Left lung (tissue), 10 donors: ENCODE measurements around the gene PEX10. TPM values are rescaled to one million over a fixed set of nuclear protein-coding genes. Genes with fewer than 3 reads are reported as not detected.

Source experiments
- ATAC-seq: fragments of 200-7000 bp; cut with Tn5 transposase; one replicate; pipeline ENCODE4 v1.9.1; 2020; ENCODE audit warnings: moderate library complexity
- DNase-seq, 4 donors: peaks; one replicate each; pipeline ENCODE4 v3.0.0-alpha.2; 2013 to 2020
- H3K27ac ChIP-seq, 2 donors: fragments of 200-600 bp; sonication (generic) in 1 of 2; one replicate each; pipeline versions ENCODE4 v1.5.0 to v1.8.0; 2020 to 2021
- H3K27me3 ChIP-seq, 2 donors: fragments of 200-600 bp; sonication (generic) in 1 of 2; one replicate each; pipeline versions ENCODE4 v1.5.0 to v1.8.0; 2020 to 2021
- H3K36me3 ChIP-seq, 2 donors: fragments of 200-600 bp; sonication (generic) in 1 of 2; one replicate each; pipeline versions ENCODE4 v1.5.0 to v1.8.0; 2020 to 2021
- H3K4me1 ChIP-seq, 2 donors: fragments of 200-600 bp; one replicate each; pipeline ENCODE4 v1.8.0; 2021
- H3K4me3 ChIP-seq, 2 donors: fragments of 200-600 bp; sonication (generic) in 1 of 2; one replicate each; pipeline versions ENCODE4 v1.5.0 to v1.8.0; 2020 to 2021; ENCODE audit warnings: mild to moderate bottlenecking in 1 of 2
- H3K9me3 ChIP-seq, 2 donors: fragments of 200-600 bp; sonication (generic) in 1 of 2; one replicate each; pipeline versions ENCODE4 v1.5.0 to v1.8.0; 2020 to 2021
- intact Hi-C, 2 donors: fragments of 100-400 bp; cut with DNase I; formaldehyde crosslinking; loops; one replicate each; pipeline versions ENCODE4 v1.11.2 to v1.14.2; 2022
- polyA plus RNA-seq, 6 donors: library from polyadenylated mRNA; unstranded; fragments of 120-200 nt; gene quantifications; one replicate each; pipeline ENCODE4 v1.2.1, GENCODE V29; 2013; ENCODE audit not compliant: insufficient read length in 6 of 6
- total RNA-seq, 2 donors: library from RNA; stranded (reverse); fragmentation: NEBNext Ultra II Directional; extraction: Animal tissue kit (Norgen Biotek cat#: 25700); gene quantifications; one replicate each; pipeline ENCODE4 v1.2.1, GENCODE V29; 2021
- TF ChIP-seq, protein P1 (sequence below), 2 donors: fragments of 200-600 bp; sonication (generic) in 1 of 2; IDR thresholded peaks; one replicate each; pipeline versions ENCODE4 v1.5.0 to v1.8.0; 2021; ENCODE audit warnings: antibody characterized with exemption in 2 of 2
- donor health status: DM: no; HTN: yes; CAD: no.
- donor health status: DM: no; HTN: no; CAD: no.

The PEX10 gene
- total and polyA plus RNA-seq, 8 donors, result 14.3 to 22.9 (median 17.4) TPM

DNA sequence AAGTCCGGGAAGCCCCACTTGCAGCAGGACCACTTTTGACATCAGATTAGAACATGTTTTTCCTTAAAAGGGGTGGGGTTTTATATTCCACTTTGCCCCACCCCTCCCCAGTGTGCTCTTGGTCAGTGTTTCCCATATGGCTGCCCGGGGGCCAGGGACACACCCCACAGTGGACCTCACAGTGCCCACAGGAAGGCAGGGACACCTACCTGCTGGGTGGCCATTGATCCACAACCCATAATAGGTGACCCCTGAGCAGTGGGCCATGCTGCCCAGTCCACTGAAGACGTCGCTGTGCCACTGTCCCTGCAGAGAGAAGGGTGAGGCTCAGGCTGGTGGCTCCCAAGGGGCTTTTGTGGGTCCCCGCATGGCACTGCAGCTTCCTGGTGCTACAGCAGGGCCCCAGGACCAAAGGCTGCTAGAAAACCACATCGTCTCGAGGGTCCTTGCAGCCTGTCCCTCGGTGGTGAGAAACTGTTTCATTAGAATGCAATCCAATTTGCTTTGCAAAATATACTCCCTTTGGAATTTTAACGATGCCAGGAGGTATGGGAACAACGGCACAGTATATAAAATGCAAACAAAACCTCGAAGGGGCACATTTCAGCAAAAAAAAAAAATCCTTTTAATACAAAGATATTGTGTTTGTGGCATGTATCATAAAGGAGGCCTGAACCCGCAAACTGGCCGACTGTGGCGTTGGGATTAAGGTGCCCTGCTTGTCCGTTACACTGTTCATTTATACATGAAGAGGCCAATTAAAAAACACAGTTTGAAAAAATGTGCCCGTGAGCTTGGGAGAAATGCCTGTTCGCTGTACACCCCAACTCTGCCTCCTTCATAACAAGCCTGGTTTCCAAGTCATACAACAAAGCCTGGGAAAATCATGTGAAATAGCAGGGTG lies 37.9 kb downstream of the PEX10 start:
- TF ChIP-seq, protein P1, sequence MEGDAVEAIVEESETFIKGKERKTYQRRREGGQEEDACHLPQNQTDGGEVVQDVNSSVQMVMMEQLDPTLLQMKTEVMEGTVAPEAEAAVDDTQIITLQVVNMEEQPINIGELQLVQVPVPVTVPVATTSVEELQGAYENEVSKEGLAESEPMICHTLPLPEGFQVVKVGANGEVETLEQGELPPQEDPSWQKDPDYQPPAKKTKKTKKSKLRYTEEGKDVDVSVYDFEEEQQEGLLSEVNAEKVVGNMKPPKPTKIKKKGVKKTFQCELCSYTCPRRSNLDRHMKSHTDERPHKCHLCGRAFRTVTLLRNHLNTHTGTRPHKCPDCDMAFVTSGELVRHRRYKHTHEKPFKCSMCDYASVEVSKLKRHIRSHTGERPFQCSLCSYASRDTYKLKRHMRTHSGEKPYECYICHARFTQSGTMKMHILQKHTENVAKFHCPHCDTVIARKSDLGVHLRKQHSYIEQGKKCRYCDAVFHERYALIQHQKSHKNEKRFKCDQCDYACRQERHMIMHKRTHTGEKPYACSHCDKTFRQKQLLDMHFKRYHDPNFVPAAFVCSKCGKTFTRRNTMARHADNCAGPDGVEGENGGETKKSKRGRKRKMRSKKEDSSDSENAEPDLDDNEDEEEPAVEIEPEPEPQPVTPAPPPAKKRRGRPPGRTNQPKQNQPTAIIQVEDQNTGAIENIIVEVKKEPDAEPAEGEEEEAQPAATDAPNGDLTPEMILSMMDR (IDR thresholded peaks at IDR 0.05), result no peak
- no peak overlapping the region for H3K27ac ChIP-seq
- intact Hi-C loops, result no loop called here

DNA sequence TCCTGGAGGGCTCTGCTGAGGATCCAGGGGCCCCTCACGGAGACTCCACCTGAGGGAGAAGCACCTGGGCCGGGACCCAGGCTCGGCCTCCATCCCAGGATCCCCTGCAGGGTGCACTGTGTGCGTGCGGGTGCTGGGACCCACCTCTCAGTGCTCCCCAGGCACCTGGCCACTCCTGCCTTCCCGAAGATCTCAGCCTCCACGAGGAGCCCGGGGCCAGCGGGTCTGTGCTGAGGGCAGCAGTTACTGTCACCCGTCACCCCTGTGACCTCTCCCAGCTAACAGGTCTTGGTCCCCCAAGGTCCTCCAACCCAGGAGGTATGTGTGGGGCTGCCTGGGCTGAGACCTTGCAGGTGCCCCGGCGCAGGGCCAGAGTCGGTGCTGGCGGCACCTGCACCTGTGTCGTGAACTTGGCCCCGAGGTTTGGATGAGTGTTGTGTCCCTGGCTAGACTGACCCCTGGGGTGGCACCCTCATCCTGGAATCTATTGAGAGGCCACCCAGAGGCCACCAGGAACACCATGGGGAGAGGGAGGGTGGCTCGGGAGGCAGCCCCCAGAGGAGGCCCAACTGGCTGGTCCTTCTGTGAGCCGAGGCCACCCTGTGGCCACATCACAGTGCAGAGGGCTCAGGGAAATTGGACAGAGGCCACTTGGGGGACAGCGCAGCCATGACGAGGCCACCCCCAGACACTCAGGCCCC lies 38.7 kb downstream of the PEX10 start:
- Histone ChIP-seq H3K27me3 (no peaks in the 10 kb centered on the region), H3K9me3 (no peaks in the 10 kb centered on the region), H3K4me3 (no peak overlapping the region), H3K4me1 (no peaks in the 10 kb centered on the region), H3K36me3 (no peaks in the 10 kb centered on the region), H3K27ac (no peak overlapping the region)
- TF ChIP-seq, protein P1 (IDR thresholded peaks at IDR 0.05), result no peak
- intact Hi-C loops, result no loop called here
- ATAC-seq (no peak), DNase-seq (peak in 1 of 4 donors; percentile 68)

More for the DNA sequence above, 37.9 kb downstream of the PEX10 start:
- no peaks in the 10 kb centered on the region for H3K4me1 ChIP-seq
- DNase-seq, result peak in 1 of 4 donors; percentile 43
- no peaks in the 10 kb centered on the region for H3K36me3 ChIP-seq
- H3K9me3 ChIP-seq, result no peaks in the 10 kb centered on the region
- no peak overlapping the region for H3K4me3 ChIP-seq
- no peaks in the 10 kb centered on the region for H3K27me3 ChIP-seq
- no peak for ATAC-seq

DNA sequence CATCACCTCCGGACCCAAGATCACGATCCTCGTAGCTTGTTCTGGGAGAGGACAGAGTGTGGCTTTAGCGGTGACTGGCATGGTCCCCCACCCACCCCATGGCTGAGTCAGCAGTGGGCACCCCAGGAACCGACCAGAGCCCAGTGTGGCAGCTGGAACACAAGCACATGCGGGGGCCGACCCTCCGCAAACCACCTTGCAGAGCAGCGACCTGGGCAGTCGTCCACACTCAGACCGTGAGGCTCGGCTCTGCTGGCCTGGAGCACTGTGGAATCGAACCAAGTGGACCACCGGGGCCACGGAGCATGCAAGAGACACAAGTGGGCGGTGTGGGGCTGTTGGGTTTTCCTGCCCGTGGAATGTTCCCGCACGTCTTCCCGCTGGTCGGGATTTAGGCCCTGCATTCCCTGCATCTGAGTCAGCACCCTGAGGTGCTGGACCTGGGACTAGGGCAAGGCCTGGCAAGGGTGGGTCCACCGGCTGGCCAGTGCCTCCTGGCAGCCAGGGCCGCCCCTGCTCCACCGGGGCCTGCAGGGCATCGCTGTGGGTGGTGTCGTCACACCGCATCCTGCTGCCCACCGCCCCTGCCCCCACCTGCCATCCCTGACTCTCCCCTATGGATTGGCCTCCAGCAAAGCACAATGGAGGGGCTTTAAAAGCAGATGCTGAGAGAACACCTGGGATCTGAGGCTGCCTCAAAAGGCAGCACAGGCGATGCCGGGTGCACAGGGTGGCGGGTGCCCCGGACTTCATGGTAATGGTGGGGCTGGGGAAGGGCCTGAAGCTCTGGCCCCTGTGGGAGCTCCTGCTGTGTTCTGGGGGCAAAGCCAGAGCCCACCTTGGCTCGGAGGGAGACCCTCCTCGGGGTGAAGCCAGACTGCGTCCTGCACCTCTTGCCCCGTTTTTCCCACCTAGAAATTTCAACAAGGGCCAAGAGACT lies 39.5 kb downstream of the PEX10 start:
- TF ChIP-seq, protein P1 (IDR thresholded peaks at IDR 0.05), result no peak
- no peaks in the 10 kb centered on the region for H3K36me3 ChIP-seq
- DNase-seq, result peak in 1 of 4 donors; percentile 66
- H3K4me3 ChIP-seq, result no peak overlapping the region
- no peaks in the 10 kb centered on the region for H3K9me3 ChIP-seq
- ATAC-seq, result no peak
- intact Hi-C loops, result no loop called here
- no peaks in the 10 kb centered on the region for H3K4me1 ChIP-seq
- no peak overlapping the region for H3K27ac ChIP-seq
- H3K27me3 ChIP-seq, result no peaks in the 10 kb centered on the region

DNA sequence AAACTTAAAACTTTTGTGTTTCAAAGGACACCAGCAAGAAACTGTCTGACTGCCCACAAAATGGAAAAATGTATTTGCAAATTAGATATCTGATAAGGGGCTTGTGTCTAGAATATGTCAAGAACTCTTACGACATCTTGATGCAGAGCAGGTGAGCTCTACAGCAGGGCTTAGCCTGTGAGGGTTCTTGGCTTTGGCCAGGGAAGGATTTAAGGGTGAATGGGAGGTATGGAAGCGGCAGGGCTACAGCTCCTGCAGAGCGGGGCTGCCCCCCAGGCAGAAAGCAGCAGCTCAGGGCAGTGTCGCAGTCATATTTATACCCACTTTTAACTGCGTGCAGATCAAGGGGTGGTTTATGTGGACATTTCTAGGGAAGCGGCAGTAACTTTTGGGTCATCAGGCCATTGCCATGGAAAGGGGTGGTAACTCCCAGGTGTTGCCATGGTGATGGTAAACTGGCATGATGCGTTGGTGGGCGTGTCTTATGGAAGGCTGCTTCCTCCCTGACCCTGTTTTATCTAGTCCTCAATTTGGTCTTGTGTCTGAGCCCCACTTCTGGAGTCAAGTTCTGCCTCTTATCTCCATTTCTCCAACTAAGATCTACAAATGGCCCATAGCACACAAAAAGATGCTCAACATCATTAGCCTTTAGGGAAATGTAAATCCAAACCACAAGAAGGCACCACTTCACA lies 44.2 kb downstream of the PEX10 start:
- DNase-seq (no peak), ATAC-seq (no peak)
- Histone ChIP-seq H3K4me3 (no peak overlapping the region), H3K27ac (no peak overlapping the region), H3K4me1 (no peaks in the 10 kb centered on the region), H3K9me3 (peaks cover 0 to 8% of the 10 kb centered on the region in 2 donors), H3K27me3 (no peaks in the 10 kb centered on the region), H3K36me3 (no peaks in the 10 kb centered on the region)
- intact Hi-C loops, result no loop called here
- TF ChIP-seq, protein P1 (IDR thresholded peaks at IDR 0.05), result no peak
